ENCODE data around the gene ARFIP2.

Gene ARFIP2

DNA sequence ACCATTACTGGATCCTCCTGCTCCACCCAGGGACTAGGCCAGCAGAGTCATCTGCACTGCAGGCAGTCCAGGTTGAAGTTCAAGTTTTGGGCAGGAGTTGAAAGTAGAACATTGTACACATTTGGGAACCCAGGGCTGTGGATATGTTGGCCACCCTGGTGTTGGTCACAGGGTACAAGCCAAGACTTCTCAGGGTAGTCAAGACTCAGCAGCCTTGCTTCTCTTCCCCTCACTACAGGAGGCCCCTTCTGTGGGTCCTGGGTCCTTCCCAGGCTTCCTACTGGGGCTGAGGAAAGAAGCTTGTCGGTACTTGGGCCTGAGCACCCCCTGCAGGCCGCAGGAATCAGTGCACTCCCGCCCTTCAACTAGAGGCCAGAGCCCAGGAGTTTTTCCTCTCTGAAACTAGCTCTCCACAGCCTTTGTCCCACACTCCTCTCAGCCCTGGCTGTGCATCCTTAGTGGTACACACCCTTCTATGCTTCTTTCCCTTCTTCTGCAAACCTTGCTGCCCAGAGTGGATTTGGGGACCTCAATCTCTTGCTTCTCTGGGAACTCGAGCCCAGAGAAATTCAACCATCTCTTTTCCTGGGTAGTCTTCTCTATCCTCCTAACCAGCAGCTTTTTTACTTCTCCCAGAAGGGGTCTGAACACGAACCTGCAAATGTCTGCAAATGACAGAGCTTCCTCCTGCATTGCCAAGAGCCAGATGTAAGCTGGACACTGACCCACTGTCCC is 37.7 kb downstream of the ARFIP2 start:
- DNase-seq (ENCODE audit: low spot score) = peak; percentile 42

DNA sequence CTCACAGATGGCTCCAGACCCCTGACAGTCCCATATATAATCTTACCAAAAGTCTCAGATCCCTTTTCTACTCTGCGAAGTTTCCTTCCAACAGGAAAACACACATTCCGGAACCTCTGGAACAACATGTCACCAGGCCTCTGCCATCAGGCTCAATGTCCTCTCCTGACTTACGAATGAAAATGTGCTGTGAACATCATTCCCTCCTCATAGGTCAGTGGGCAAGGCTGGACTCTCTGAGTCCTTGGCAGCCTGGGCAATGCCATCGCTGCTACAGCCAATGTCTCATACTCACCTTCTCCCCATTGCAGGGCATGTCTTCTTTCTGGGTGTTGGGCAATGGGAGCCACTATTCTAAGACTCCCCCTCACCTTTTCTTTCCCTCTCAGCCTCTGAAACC is 38.7 kb downstream of the ARFIP2 start:
- no peak for DNase-seq (ENCODE audit: low spot score)

GRCh38 chr11:6440906-6441358 is 40.2 kb downstream of the ARFIP2 start, which contains the start of gene HPX:
TSS of gene HPX (minus strand) at chr11:6440987. CDS start at chr11:6440963, 24 bp downstream.
- DNase-seq (ENCODE audit: low spot score) = no peak

DNA sequence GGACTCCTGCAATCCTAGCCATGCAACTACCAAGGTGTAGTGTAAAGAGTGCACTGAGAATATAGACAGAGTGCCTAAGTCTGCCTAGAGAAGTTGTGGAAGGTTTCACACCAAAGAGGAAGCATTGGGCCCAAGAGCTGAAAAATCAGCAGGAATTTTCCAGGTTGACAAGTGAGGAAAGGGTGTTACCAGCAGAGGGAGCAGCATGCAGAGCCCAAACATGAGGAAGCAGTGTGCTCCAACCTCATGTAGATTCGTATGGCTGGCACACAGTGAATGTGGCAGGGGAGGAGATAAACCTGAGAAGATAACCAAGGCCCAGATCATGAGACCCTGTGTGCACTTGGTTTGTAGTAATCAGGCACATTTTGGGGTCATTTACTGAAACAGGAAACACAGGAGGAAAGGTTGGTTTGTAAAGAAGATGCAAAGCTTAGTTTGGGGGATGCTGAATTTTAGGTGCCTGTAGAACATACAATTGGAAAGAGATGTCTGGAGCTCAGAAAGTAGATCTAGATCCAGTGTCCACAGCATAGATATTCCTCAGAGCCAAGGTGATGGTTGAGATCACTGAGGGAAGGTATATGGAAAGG is 42.1 kb downstream of the ARFIP2 start:
- DNase-seq (ENCODE audit: low spot score) = peak; percentile 59

DNA sequence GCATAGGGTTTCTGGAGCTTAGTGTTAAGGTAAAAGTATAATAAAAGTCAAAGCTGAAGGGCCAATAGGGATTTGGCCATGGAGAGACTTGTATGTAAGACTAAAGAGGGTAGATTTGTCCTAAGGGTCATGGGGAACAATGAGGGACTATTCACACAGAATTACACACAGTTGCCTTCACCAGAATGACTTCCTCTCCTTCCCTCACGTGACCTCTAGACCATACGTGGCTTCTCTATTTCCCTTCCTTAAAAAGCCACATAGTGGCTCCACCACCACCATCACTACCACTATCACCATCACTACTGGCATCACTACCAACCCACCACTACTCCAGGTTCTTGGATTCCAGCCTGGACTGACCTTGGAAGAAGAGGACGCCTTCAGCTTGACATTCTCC is 43.1 kb downstream of the ARFIP2 start:
- no peak for DNase-seq (ENCODE audit: low spot score)

DNA sequence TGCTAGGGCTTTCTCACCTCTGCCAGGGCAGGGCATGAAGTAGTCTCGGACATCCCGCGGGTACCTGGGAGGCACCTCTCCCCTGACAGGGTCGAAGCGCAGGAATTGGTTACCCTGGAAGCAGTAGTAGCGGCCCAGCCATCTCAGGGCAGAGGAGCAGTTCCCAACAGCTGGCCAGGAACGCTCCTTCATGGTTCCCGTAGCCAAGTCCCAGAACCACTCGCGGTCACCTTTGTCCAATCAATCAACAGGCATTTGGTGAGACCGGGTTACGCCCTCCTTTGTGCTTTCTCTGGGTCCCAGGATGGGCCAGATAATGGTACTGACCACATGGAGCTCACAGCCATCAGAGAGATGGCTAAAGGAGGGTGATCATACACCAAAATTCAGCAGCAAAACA is 43.7 kb downstream of the ARFIP2 start:
- DNase-seq (ENCODE audit: low spot score) = no peak

- no peak for DNase-seq (ENCODE audit: low spot score)
Observed at GRCh38 chr11:6433998-6434660, 47.0 kb downstream of the ARFIP2 start.

- peak; percentile 18 for DNase-seq (ENCODE audit: low spot score)
Observed at GRCh38 chr11:6431861-6432260, 49.3 kb downstream of the ARFIP2 start.

DNA sequence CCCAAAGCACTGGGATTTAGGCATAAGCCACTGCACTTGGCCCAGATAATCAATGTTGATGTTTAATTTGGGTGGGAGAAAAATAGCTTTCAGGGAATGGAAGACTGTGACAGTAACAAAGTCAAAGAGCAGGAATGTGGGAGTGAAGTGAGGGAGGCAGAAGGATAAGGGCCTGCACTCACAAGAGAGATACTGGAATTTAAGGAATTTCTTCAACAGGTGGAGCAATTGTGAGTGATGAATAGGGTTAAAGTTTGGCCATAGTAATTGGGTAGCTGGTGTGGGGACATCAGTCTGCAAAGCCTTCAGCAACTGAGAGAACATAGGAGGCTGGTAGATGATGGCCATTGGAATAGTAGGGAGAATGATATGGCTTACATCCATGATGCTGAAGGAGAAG is 53.6 kb downstream of the ARFIP2 start:
- no peak for DNase-seq (ENCODE audit: low spot score)

Measured in SW480 (cell line).